ENCODE results near the gene STRA8.

Gene STRA8

GRCh38 chr7:135233570-135233969 lies at the start of gene STRA8:
STRA8 (plus strand) TSS chr7:135233838; CDS start chr7:135240525, 6,687 bp downstream.
- DNase-seq (ENCODE audit: low read depth, low spot score), result no peak

GRCh38 chr7:135184254-135184841 lies 49.3 kb upstream of the STRA8 start:
- H3K27ac ChIP-seq, result no peak overlapping the region
- no peak for DNase-seq (ENCODE audit: low read depth, low spot score)

More at GRCh38 chr7:135233570-135233969, at the start of gene STRA8:
- no peak within 1 kb of the TSS for H3K27ac ChIP-seq

- H3K27ac ChIP-seq, result no peak overlapping the region
- no peak for DNase-seq (ENCODE audit: low read depth, low spot score)
Measured at GRCh38 chr7:135185471-135186260, 48.0 kb upstream of the STRA8 start.

- no peak for DNase-seq (ENCODE audit: low read depth, low spot score)
- H3K27ac ChIP-seq, result no peak overlapping the region
Measured at GRCh38 chr7:135186261-135186540, 47.4 kb upstream of the STRA8 start.

GRCh38 chr7:135186841-135187253 lies 46.8 kb upstream of the STRA8 start:
- H3K27ac ChIP-seq, result no peak overlapping the region
- DNase-seq (ENCODE audit: low read depth, low spot score), result no peak

GRCh38 chr7:135188298-135188984 lies 45.2 kb upstream of the STRA8 start:
- DNase-seq (ENCODE audit: low read depth, low spot score), result no peak
- H3K27ac ChIP-seq, result no peak overlapping the region

- no peak for DNase-seq (ENCODE audit: low read depth, low spot score)
- no peak overlapping the region for H3K27ac ChIP-seq
Measured at GRCh38 chr7:135189221-135189662, 44.4 kb upstream of the STRA8 start.

GRCh38 chr7:135189961-135190360 lies 43.7 kb upstream of the STRA8 start:
- H3K27ac ChIP-seq, result peak overlapping the region; percentile 65
- DNase-seq (ENCODE audit: low read depth, low spot score), result no peak

- H3K27ac ChIP-seq, result peak overlapping the region; percentile 65
- DNase-seq (ENCODE audit: low read depth, low spot score), result no peak
Measured at GRCh38 chr7:135190703-135191102, 42.9 kb upstream of the STRA8 start.

GRCh38 chr7:135192914-135193536 lies 40.6 kb upstream of the STRA8 start:
- H3K27ac ChIP-seq, result peak overlapping the region; percentile 57
- DNase-seq (ENCODE audit: low read depth, low spot score), result no peak

- DNase-seq (ENCODE audit: low read depth, low spot score), result no peak
- peak overlapping the region; percentile 57 for H3K27ac ChIP-seq
Measured at GRCh38 chr7:135193615-135194081, 40.0 kb upstream of the STRA8 start.

GRCh38 chr7:135194494-135195095 lies 39.0 kb upstream of the STRA8 start:
- no peak for DNase-seq (ENCODE audit: low read depth, low spot score)
- H3K27ac ChIP-seq, result peak overlapping the region; percentile 57

GRCh38 chr7:135195156-135195555 lies 38.5 kb upstream of the STRA8 start:
- DNase-seq (ENCODE audit: low read depth, low spot score), result no peak
- no peak overlapping the region for H3K27ac ChIP-seq

- DNase-seq (ENCODE audit: low read depth, low spot score), result no peak
- no peak overlapping the region for H3K27ac ChIP-seq
Measured at GRCh38 chr7:135195968-135196629, 37.5 kb upstream of the STRA8 start.

GRCh38 chr7:135197343-135197742 lies 36.3 kb upstream of the STRA8 start:
- DNase-seq (ENCODE audit: low read depth, low spot score), result no peak
- H3K27ac ChIP-seq, result no peak overlapping the region

- H3K27ac ChIP-seq, result no peak overlapping the region
- DNase-seq (ENCODE audit: low read depth, low spot score), result no peak
Measured at GRCh38 chr7:135197906-135198655, 35.6 kb upstream of the STRA8 start.

GRCh38 chr7:135199439-135199838 lies 34.2 kb upstream of the STRA8 start:
- DNase-seq (ENCODE audit: low read depth, low spot score), result no peak
- H3K27ac ChIP-seq, result no peak overlapping the region

- no peak for DNase-seq (ENCODE audit: low read depth, low spot score)
- no peak overlapping the region for H3K27ac ChIP-seq
Measured at GRCh38 chr7:135200821-135201331, 32.8 kb upstream of the STRA8 start.

GRCh38 chr7:135201350-135201749 lies 32.3 kb upstream of the STRA8 start:
- no peak overlapping the region for H3K27ac ChIP-seq
- no peak for DNase-seq (ENCODE audit: low read depth, low spot score)

All from epithelial cell of prostate (primary cell).